ENCODE data around the gene RNASEH2B. TPM values are rescaled to one million over a fixed set of nuclear protein-coding genes. Genes with fewer than 3 reads are reported as not detected.

Gene RNASEH2B
- total RNA-seq, 1 experiment from 2014 or later = 33.3 TPM

DNA sequence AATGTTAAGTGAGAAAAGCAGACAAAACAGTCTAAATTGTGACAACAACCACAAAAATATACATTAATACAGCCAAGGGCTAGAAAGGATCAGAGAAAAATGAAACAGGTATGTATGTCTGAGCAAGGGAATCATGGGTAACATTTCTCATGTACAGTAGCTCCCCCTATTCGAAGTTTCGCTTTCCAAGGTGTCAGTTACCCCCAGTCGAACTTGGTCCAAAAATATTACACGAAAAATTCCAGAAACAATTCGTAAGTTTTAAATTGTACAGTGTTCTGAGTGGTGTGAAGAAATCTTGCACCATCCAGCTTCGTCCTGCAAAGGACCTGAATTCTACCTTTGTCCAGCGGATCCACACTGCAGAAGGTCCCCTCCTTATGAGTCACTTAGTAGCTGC is 1.8 kb upstream of the RNASEH2B start (continued):
- TF ChIP-seq, protein P1, sequence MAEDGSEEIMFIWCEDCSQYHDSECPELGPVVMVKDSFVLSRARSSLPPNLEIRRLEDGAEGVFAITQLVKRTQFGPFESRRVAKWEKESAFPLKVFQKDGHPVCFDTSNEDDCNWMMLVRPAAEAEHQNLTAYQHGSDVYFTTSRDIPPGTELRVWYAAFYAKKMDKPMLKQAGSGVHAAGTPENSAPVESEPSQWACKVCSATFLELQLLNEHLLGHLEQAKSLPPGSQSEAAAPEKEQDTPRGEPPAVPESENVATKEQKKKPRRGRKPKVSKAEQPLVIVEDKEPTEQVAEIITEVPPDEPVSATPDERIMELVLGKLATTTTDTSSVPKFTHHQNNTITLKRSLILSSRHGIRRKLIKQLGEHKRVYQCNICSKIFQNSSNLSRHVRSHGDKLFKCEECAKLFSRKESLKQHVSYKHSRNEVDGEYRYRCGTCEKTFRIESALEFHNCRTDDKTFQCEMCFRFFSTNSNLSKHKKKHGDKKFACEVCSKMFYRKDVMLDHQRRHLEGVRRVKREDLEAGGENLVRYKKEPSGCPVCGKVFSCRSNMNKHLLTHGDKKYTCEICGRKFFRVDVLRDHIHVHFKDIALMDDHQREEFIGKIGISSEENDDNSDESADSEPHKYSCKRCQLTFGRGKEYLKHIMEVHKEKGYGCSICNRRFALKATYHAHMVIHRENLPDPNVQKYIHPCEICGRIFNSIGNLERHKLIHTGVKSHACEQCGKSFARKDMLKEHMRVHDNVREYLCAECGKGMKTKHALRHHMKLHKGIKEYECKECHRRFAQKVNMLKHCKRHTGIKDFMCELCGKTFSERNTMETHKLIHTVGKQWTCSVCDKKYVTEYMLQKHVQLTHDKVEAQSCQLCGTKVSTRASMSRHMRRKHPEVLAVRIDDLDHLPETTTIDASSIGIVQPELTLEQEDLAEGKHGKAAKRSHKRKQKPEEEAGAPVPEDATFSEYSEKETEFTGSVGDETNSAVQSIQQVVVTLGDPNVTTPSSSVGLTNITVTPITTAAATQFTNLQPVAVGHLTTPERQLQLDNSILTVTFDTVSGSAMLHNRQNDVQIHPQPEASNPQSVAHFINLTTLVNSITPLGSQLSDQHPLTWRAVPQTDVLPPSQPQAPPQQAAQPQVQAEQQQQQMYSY (CRISPR knock-in tag; IDR thresholded peaks at IDR 0.05) = no peak
- TF ChIP-seq JAZF1 (CRISPR knock-in tag; IDR thresholded peaks at IDR 0.05) = no peak
- no peak for TF ChIP-seq TEAD4 (CRISPR knock-in tag; IDR thresholded peaks at IDR 0.05)

DNA sequence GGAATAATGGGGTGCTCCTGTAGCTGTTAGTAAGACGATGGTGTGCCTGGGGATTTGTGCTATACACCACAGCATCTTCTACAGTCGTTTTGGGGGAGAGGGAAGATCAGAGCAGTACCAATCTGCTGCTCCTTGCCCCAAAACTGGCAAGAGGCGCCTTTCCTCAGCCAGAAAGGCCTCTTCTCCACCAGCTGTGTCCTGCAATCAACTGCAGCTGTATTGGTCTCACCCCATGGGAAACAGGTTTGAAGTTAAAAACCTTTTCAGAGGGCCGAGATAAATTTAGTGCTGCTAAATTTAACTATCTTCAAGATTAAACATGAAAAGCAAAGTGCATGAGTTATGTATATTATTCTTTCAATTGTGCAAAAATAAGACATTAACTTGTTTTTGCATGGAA is 1.2 kb upstream of the RNASEH2B start:
- ChIA-PET POLR2A (no interaction called here), CTCF (interaction anchor here (0.5 to 0.8 kb wide), 2 partner anchors 911 to 1012 kb away, joined by 3 read pairs; partner anchors contain the start of gene TRIM13)
- Mint-ChIP-seq H3K36me3 (no peaks in the 10 kb centered on the region), H3K27me3 (ENCODE audit: low read depth) (no peaks in the 10 kb centered on the region), H3K4me3 (peak overlapping the region; percentile 30), H3K27ac (no peak overlapping the region), H3K4me1 (peaks cover 31% of the 10 kb centered on the region), H3K9me3 (no peaks in the 10 kb centered on the region)
- DNase-seq (ENCODE audit: low spot score) (no peak), ATAC-seq (no peak)
- TF ChIP-seq, protein P2, sequence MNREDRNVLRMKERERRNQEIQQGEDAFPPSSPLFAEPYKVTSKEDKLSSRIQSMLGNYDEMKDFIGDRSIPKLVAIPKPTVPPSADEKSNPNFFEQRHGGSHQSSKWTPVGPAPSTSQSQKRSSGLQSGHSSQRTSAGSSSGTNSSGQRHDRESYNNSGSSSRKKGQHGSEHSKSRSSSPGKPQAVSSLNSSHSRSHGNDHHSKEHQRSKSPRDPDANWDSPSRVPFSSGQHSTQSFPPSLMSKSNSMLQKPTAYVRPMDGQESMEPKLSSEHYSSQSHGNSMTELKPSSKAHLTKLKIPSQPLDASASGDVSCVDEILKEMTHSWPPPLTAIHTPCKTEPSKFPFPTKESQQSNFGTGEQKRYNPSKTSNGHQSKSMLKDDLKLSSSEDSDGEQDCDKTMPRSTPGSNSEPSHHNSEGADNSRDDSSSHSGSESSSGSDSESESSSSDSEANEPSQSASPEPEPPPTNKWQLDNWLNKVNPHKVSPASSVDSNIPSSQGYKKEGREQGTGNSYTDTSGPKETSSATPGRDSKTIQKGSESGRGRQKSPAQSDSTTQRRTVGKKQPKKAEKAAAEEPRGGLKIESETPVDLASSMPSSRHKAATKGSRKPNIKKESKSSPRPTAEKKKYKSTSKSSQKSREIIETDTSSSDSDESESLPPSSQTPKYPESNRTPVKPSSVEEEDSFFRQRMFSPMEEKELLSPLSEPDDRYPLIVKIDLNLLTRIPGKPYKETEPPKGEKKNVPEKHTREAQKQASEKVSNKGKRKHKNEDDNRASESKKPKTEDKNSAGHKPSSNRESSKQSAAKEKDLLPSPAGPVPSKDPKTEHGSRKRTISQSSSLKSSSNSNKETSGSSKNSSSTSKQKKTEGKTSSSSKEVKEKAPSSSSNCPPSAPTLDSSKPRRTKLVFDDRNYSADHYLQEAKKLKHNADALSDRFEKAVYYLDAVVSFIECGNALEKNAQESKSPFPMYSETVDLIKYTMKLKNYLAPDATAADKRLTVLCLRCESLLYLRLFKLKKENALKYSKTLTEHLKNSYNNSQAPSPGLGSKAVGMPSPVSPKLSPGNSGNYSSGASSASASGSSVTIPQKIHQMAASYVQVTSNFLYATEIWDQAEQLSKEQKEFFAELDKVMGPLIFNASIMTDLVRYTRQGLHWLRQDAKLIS (CRISPR knock-in tag; IDR thresholded peaks at IDR 0.05; ENCODE audit: borderline replicate concordance) = no peak
- no peak for TF ChIP-seq NR2C2 (CRISPR knock-in tag; IDR thresholded peaks at IDR 0.05)
- TF ChIP-seq, protein P3, sequence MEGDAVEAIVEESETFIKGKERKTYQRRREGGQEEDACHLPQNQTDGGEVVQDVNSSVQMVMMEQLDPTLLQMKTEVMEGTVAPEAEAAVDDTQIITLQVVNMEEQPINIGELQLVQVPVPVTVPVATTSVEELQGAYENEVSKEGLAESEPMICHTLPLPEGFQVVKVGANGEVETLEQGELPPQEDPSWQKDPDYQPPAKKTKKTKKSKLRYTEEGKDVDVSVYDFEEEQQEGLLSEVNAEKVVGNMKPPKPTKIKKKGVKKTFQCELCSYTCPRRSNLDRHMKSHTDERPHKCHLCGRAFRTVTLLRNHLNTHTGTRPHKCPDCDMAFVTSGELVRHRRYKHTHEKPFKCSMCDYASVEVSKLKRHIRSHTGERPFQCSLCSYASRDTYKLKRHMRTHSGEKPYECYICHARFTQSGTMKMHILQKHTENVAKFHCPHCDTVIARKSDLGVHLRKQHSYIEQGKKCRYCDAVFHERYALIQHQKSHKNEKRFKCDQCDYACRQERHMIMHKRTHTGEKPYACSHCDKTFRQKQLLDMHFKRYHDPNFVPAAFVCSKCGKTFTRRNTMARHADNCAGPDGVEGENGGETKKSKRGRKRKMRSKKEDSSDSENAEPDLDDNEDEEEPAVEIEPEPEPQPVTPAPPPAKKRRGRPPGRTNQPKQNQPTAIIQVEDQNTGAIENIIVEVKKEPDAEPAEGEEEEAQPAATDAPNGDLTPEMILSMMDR (IDR thresholded peaks at IDR 0.05) = no peak
- TF ChIP-seq EMX1 (CRISPR knock-in tag; IDR thresholded peaks at IDR 0.05) = no peak
- TF ChIP-seq, protein P4, sequence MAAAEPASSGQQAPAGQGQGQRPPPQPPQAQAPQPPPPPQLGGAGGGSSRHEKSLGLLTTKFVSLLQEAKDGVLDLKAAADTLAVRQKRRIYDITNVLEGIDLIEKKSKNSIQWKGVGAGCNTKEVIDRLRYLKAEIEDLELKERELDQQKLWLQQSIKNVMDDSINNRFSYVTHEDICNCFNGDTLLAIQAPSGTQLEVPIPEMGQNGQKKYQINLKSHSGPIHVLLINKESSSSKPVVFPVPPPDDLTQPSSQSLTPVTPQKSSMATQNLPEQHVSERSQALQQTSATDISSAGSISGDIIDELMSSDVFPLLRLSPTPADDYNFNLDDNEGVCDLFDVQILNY (CRISPR knock-in tag; IDR thresholded peaks at IDR 0.05) = no peak
- TF ChIP-seq TEAD4 (CRISPR knock-in tag; IDR thresholded peaks at IDR 0.05) = no peak

DNA sequence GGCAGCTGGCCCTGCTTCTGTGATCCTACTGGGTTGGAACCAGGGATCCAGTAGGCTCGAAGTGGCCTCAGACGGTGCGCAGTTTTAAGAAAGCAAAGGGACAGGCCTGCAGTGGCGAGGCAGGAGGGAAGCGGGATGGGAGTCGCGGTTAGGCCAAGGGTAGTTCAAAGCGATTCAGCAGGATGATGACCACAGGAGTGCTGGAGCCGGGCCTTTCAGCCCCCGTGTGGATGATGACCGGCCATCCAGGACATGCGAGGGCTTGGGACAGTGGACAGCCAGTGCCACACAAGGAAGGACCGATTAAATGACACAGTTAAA is 854 bp downstream of the RNASEH2B start:
- ChIA-PET POLR2A (interaction anchor here (0.8 kb wide), 1 partner anchor 294 kb away, joined by 3 read pairs; no protein-coding TSS in a partner anchor), CTCF (interaction anchor here (1.4 kb wide), 1 partner anchor 934 kb away, joined by 3 read pairs; no protein-coding TSS in a partner anchor)
- Mint-ChIP-seq H3K4me3 (peak overlapping the region; percentile 79), H3K4me1 (peaks cover 48% of the 10 kb centered on the region), H3K9me3 (no peaks in the 10 kb centered on the region), H3K36me3 (no peaks in the 10 kb centered on the region), H3K27ac (no peak overlapping the region; the same call in 1 of the 2 replicates), H3K27me3 (ENCODE audit: low read depth) (no peaks in the 10 kb centered on the region)
- DNase-seq (ENCODE audit: low spot score) = peak; percentile 44
- TF ChIP-seq, protein P5, sequence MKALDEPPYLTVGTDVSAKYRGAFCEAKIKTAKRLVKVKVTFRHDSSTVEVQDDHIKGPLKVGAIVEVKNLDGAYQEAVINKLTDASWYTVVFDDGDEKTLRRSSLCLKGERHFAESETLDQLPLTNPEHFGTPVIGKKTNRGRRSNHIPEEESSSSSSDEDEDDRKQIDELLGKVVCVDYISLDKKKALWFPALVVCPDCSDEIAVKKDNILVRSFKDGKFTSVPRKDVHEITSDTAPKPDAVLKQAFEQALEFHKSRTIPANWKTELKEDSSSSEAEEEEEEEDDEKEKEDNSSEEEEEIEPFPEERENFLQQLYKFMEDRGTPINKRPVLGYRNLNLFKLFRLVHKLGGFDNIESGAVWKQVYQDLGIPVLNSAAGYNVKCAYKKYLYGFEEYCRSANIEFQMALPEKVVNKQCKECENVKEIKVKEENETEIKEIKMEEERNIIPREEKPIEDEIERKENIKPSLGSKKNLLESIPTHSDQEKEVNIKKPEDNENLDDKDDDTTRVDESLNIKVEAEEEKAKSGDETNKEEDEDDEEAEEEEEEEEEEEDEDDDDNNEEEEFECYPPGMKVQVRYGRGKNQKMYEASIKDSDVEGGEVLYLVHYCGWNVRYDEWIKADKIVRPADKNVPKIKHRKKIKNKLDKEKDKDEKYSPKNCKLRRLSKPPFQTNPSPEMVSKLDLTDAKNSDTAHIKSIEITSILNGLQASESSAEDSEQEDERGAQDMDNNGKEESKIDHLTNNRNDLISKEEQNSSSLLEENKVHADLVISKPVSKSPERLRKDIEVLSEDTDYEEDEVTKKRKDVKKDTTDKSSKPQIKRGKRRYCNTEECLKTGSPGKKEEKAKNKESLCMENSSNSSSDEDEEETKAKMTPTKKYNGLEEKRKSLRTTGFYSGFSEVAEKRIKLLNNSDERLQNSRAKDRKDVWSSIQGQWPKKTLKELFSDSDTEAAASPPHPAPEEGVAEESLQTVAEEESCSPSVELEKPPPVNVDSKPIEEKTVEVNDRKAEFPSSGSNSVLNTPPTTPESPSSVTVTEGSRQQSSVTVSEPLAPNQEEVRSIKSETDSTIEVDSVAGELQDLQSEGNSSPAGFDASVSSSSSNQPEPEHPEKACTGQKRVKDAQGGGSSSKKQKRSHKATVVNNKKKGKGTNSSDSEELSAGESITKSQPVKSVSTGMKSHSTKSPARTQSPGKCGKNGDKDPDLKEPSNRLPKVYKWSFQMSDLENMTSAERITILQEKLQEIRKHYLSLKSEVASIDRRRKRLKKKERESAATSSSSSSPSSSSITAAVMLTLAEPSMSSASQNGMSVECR (CRISPR knock-in tag; IDR thresholded peaks at IDR 0.05; ENCODE audit: borderline replicate concordance) = peak; percentile 11; the same call in 1 of the 2 replicates
- no peak for TF ChIP-seq GRHL2 (CRISPR knock-in tag; IDR thresholded peaks at IDR 0.05; ENCODE audit: insufficient replicate concordance, severe bottlenecking)
- TF ChIP-seq ESRRA (CRISPR knock-in tag; IDR thresholded peaks at IDR 0.05; ENCODE audit: borderline replicate concordance) = no peak
- 0 out of 2 replicates have a peak, but pooled peaks have one; percentile 49 for TF ChIP-seq NR2C2 (CRISPR knock-in tag; IDR thresholded peaks at IDR 0.05)
- TF ChIP-seq ZNF423 (CRISPR knock-in tag; IDR thresholded peaks at IDR 0.05) = no peak
- TF ChIP-seq TEAD1 (CRISPR knock-in tag; IDR thresholded peaks at IDR 0.05) = no peak
- ATAC-seq = peak; percentile 35
